ENCODE measurements around the gene IGSF5. TPM values are rescaled to one million over a fixed set of nuclear protein-coding genes. Genes with fewer than 3 reads are reported as not detected.

The IGSF5 gene
- total and polyA plus RNA-seq, 9 of the 15 experiments (the other 6 are each of a cell fraction or from before 2014, with no cell fraction given): not detected

DNA sequence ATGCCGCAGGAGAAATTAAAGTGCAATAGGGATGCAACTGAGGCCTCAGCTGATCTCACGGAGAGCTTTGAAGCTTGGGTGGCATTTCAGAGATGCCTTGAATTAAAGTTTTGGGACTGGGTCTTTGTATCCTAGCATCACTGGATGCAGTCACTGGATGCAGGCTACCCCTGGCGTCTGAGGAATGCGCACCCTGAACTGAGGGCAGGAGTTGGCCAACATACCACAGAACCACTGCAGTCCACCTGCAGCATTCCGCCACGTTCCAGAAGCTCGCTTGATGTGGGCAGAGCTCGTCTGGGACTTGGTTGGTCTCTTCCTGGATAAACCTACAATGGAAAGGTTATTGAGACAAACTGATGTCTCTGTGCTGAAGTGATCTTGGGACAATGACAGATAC lies 34.1 kb upstream of the IGSF5 start:
- intact Hi-C loops (cut with micrococcal nuclease) (no loop called here), in situ Hi-C loops (cut with MboI) (no loop called here)
- no peaks in the 10 kb centered on the region for H3K36me3 ChIP-seq (ENCODE audit: control insufficient read depth, insufficient read depth, low read length)
- no peak overlapping the region for H3K9ac ChIP-seq (ENCODE audit: insufficient read depth in 1 of 2, low read depth in 2 of 2, low read length in 2 of 2)
- BruUV-seq (replicated peaks): no TSS peak
- ATAC-seq: no peak
- FAIRE-seq: no peak
- H3K4me2 ChIP-seq (ENCODE audit: insufficient read depth, low read length): no peak overlapping the region
- no peak overlapping the region for H2AFZ ChIP-seq (ENCODE audit: low read depth, low read length)
- H3K27ac ChIP-seq (ENCODE audit: extremely low read depth, low read depth, low read length): no peak overlapping the region
- ChIA-PET CTCF (ENCODE audit: low intra/inter-chr PET ratio) (interaction anchor here (0.6 kb wide), 1 partner anchor 189 kb away, joined by 4 read pairs; no protein-coding TSS in a partner anchor), POLR2A (interaction anchor here (0.9 kb wide), 1 partner anchor 14 kb away, joined by 3 read pairs; no protein-coding TSS in a partner anchor)
- DNase-seq (ENCODE audit: extremely low read depth in 1 of 4, low spot score in 3 of 4): no peak
- no peaks in the 10 kb centered on the region for H3K9me3 ChIP-seq (replicated peaks; ENCODE audit: control insufficient read depth, insufficient read depth, low read depth, low read length)
- no peaks in the 10 kb centered on the region for H3K79me2 ChIP-seq (ENCODE audit: control insufficient read depth, insufficient read depth, low read length)
- peaks cover 0 to 12% of the 10 kb centered on the region in 2 experiments; a peak in 1 of 5 replicates for H3K27me3 ChIP-seq (ENCODE audit: control insufficient read depth in 2 of 2, insufficient read depth in 2 of 2, low read length in 2 of 2)
- 0% methylated on average over 8 of the region's 8 CpGs for WGBS (ENCODE audit: insufficient coverage, low coverage, missing lambda C conversion rate)
- no peaks in the 10 kb centered on the region for H3K4me1 ChIP-seq (replicated peaks in 1 of 2; ENCODE audit: control insufficient read depth in 2 of 2, insufficient read depth in 2 of 2, low read length in 2 of 2)
- no peaks in the 10 kb centered on the region for H4K20me1 ChIP-seq (replicated peaks; ENCODE audit: control insufficient read depth, insufficient read depth, low read length)
- H3K4me3 ChIP-seq: no peak overlapping the region
- H3K9me1 ChIP-seq (ENCODE audit: control insufficient read depth, insufficient read depth, low read length): no peaks in the 10 kb centered on the region
- TF ChIP-seq ZNF398 (CRISPR knock-in tag; IDR thresholded peaks at IDR 0.05) (no peak), ZNF586 (CRISPR knock-in tag; conservative IDR thresholded peaks at IDR 0.05) (no peak), KDM2B (CRISPR knock-in tag; IDR thresholded peaks at IDR 0.05) (no peak)

- Histone ChIP-seq H3K4me2 (ENCODE audit: insufficient read depth, low read length) (no peak overlapping the region), H3K79me2 (ENCODE audit: control insufficient read depth, insufficient read depth, low read length) (no peaks in the 10 kb centered on the region), H3K36me3 (ENCODE audit: control insufficient read depth, insufficient read depth, low read length) (no peaks in the 10 kb centered on the region), H4K20me1 (replicated peaks; ENCODE audit: control insufficient read depth, insufficient read depth, low read length) (no peaks in the 10 kb centered on the region), H3K4me1 (replicated peaks in 1 of 2; ENCODE audit: control insufficient read depth in 2 of 2, insufficient read depth in 2 of 2, low read length in 2 of 2) (no peaks in the 10 kb centered on the region), H2AFZ (ENCODE audit: low read depth, low read length) (no peak overlapping the region), H3K4me3 (no peak overlapping the region), H3K9me3 (replicated peaks; ENCODE audit: control insufficient read depth, insufficient read depth, low read depth, low read length) (no peaks in the 10 kb centered on the region), H3K27me3 (ENCODE audit: control insufficient read depth in 2 of 2, insufficient read depth in 2 of 2, low read length in 2 of 2) (peaks cover 0 to 12% of the 10 kb centered on the region in 2 experiments; a peak in 1 of 5 replicates), H3K27ac (ENCODE audit: extremely low read depth, low read depth, low read length) (no peak overlapping the region), H3K9me1 (ENCODE audit: control insufficient read depth, insufficient read depth, low read length) (no peaks in the 10 kb centered on the region), H3K9ac (ENCODE audit: insufficient read depth in 1 of 2, low read depth in 2 of 2, low read length in 2 of 2) (no peak overlapping the region)
- in situ Hi-C loops (cut with MboI) (no loop called here), intact Hi-C loops (cut with micrococcal nuclease) (no loop called here)
- no peak for TF ChIP-seq ZBED1 (IDR thresholded peaks at IDR 0.05)
- TF ChIP-seq CREB5 (CRISPR knock-in tag; IDR thresholded peaks at IDR 0.05): no peak
- TF ChIP-seq ZNF316 (IDR thresholded peaks at IDR 0.05): no peak
- TF ChIP-seq MAFG (tag; conservative IDR thresholded peaks at IDR 0.05): no peak
- TF ChIP-seq DNMT1 (IDR thresholded peaks at IDR 0.05): no peak
- no peak for TF ChIP-seq ZNF140 (CRISPR knock-in tag; IDR thresholded peaks at IDR 0.05)
- TF ChIP-seq ZNF77 (CRISPR knock-in tag; IDR thresholded peaks at IDR 0.05): no peak
- TF ChIP-seq OTX1 (CRISPR knock-in tag; IDR thresholded peaks at IDR 0.05): no peak
- TF ChIP-seq ZBTB17 (CRISPR knock-in tag; IDR thresholded peaks at IDR 0.05): no peak
- no peak for TF ChIP-seq MCM7 (IDR thresholded peaks at IDR 0.05)
- no peak for TF ChIP-seq CBX5 (IDR thresholded peaks at IDR 0.05; ENCODE audit: borderline replicate concordance, low read depth)
- TF ChIP-seq, protein P1, sequence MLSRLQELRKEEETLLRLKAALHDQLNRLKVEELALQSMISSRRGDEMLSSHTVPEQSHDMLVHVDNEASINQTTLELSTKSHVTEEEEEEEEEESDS (CRISPR knock-in tag; IDR thresholded peaks at IDR 0.05): no peak
- ChIA-PET CTCF (ENCODE audit: low intra/inter-chr PET ratio) (no interaction called here), POLR2A (no interaction called here)
- WGBS (ENCODE audit: insufficient coverage, low coverage, missing lambda C conversion rate): 0% methylated on average over 7 of the region's 7 CpGs
- no peak for DNase-seq (ENCODE audit: extremely low read depth in 1 of 4, low spot score in 3 of 4)
- FAIRE-seq: no peak
- ATAC-seq: no peak
- no TSS peak for BruUV-seq (replicated peaks)
Measured at GRCh38 chr21:39712273-39712672, 32.7 kb upstream of the IGSF5 start.
